Inflammatory macrophage (primary cell): ENCODE data around the gene PGAM1.
"Not testable (repeated sequence)": the region's sequence is repeated elsewhere in the genome, so short reads cannot be mapped to it uniquely, and the experiment has no call there.

Experiments used
- DNase-seq, 2 donors: peaks; one replicate each; pipeline ENCODE4 v3.0.0-alpha.2; 2020 to 2022

The PGAM1 gene

GRCh38 chr10:97459933-97460332 lies 33.9 kb downstream of the PGAM1 start:
- DNase-seq = no peak

- no peak for DNase-seq
These were observed 36.3 kb downstream of the PGAM1 start for GRCh38 chr10:97462309-97462708.

- DNase-seq = peak; percentile 43 to 50
These were observed 37.6 kb downstream of the PGAM1 start for GRCh38 chr10:97463363-97464132.

- DNase-seq = no peak
These were observed 38.2 kb downstream of the PGAM1 start for GRCh38 chr10:97464226-97464625.

- DNase-seq = no peak
These were observed 40.0 kb downstream of the PGAM1 start for GRCh38 chr10:97465982-97466381.

- no peak for DNase-seq
These were observed 40.8 kb downstream of the PGAM1 start for GRCh38 chr10:97466755-97467154.

GRCh38 chr10:97468162-97468561 lies 42.2 kb downstream of the PGAM1 start:
- no peak for DNase-seq

- DNase-seq = not testable (repeated sequence)
These were observed 42.8 kb downstream of the PGAM1 start for GRCh38 chr10:97468781-97469180.

GRCh38 chr10:97474918-97475317 lies 48.9 kb downstream of the PGAM1 start:
- DNase-seq = no peak

GRCh38 chr10:97475936-97476594 lies 50.1 kb downstream of the PGAM1 start:
- DNase-seq = peak; percentile 92 to 93

GRCh38 chr10:97479410-97479809 lies 53.4 kb downstream of the PGAM1 start:
- not testable (repeated sequence) for DNase-seq

GRCh38 chr10:97479939-97480338 lies 53.9 kb downstream of the PGAM1 start:
- no peak for DNase-seq

GRCh38 chr10:97481071-97481470 lies 55.1 kb downstream of the PGAM1 start:
- DNase-seq = no peak

- DNase-seq = no peak
These were observed 56.4 kb downstream of the PGAM1 start for GRCh38 chr10:97482381-97482780.
